Measurements from ENCODE around the gene CTSD. TPM values are rescaled to one million over a fixed set of nuclear protein-coding genes. Genes with fewer than 3 reads are reported as not detected.

CTSD gene
- total and polyA plus RNA-seq, 2 experiments from 2014 or later = 67.1 to 251 TPM

DNA sequence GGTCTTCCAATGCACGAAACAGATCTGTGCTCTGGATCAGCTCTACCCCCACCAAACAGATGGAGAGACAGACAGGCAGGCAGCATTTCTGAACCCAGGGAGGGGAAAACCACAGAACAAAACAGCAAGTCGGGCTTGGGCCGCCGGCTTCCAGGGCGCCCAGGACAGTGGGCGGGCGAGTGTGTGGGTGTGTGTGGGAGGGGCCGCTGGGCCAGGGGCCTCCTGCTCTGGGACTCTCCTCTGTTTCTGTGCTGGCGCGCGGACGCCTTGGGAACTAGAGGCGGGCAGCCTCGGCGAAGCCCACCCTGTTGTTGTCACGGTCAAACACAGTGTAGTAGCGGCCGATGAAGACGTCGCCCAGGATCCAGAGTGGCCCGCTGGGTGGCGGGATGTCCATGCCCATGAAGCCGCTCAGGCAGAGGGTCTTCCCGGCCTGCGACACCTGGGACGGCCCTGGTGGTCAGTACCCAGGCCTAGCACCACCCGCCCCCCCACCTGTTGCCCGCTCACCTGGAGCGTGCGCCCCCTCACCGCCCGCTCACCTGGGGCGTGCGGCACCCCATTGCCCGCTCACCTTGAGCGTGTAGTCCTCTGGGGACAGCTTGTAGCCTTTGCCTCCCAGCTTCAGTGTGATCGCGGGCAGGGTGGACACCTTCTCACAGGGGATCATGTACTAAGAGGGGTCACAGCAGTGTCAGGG, 10.3 kb downstream of the CTSD start (continued):
- TF ChIP-seq ZNF462 (CRISPR knock-in tag; IDR thresholded peaks at IDR 0.05) = no peak

DNA sequence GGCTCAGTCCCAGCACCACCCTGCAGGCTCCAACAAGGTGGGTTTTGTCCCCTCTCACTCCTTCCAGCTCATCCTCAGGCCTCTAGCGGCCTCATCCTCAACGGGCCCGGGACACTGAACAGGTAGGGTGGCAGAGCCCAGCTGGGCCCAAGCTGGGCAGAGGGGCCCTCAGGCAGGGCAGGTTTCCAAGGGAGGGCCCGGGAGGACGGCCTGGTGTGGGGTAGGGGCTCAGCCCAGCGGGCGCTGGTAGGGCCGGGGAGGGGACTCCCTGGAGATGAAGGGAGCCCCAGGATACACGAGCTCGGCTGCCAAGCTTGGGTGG, 10.9 kb downstream of the CTSD start:
- H3K36me3 ChIP-seq (ENCODE audit: insufficient read depth) = no peaks in the 10 kb centered on the region
- no peak for ATAC-seq
- H3K9me3 Mint-ChIP-seq = no peaks in the 10 kb centered on the region; the same call in 2 of the 3 replicates
- TF ChIP-seq ZNF462 (CRISPR knock-in tag; IDR thresholded peaks at IDR 0.05) (no peak), ZNF114 (CRISPR knock-in tag; IDR thresholded peaks at IDR 0.05) (no peak), JUNB (IDR thresholded peaks at IDR 0.05; ENCODE audit: unreplicated experiment) (no peak), ZNF331 (CRISPR knock-in tag; IDR thresholded peaks at IDR 0.05; ENCODE audit: low read depth) (no peak), POLR2AphosphoS5 (IDR thresholded peaks at IDR 0.05; ENCODE audit: low read depth) (no peak), EZH2phosphoT487 (IDR thresholded peaks at IDR 0.05; ENCODE audit: unreplicated experiment) (no peak)
- TF ChIP-seq, protein P1, sequence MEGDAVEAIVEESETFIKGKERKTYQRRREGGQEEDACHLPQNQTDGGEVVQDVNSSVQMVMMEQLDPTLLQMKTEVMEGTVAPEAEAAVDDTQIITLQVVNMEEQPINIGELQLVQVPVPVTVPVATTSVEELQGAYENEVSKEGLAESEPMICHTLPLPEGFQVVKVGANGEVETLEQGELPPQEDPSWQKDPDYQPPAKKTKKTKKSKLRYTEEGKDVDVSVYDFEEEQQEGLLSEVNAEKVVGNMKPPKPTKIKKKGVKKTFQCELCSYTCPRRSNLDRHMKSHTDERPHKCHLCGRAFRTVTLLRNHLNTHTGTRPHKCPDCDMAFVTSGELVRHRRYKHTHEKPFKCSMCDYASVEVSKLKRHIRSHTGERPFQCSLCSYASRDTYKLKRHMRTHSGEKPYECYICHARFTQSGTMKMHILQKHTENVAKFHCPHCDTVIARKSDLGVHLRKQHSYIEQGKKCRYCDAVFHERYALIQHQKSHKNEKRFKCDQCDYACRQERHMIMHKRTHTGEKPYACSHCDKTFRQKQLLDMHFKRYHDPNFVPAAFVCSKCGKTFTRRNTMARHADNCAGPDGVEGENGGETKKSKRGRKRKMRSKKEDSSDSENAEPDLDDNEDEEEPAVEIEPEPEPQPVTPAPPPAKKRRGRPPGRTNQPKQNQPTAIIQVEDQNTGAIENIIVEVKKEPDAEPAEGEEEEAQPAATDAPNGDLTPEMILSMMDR (conservative IDR thresholded peaks at IDR 0.05; ENCODE audit: low read depth in 2 of 2) = no peak

More for the DNA sequence above, 10.9 kb downstream of the CTSD start:
- no peaks in the 10 kb centered on the region for H3F3A ChIP-seq (replicated peaks; ENCODE audit: low read depth)
- Mint-ChIP-seq H3K4me3 (no peak overlapping the region), H3K36me3 (ENCODE audit: low read depth) (peaks cover 12% of the 10 kb centered on the region; the same call in 2 of the 3 replicates), H3K27ac (no peak overlapping the region), H3K27me3 (ENCODE audit: insufficient read depth, low read depth, poor library complexity) (peaks cover 29% of the 10 kb centered on the region), H3K4me1 (peaks cover 16% of the 10 kb centered on the region; the same call in 2 of the 3 replicates)
- H3K4me1 ChIP-seq (ENCODE audit: insufficient read depth) = no peaks in the 10 kb centered on the region; the same call in 1 of the 2 replicates
- H3K9me2 ChIP-seq (ENCODE audit: insufficient read depth) = no peaks in the 10 kb centered on the region
- H3K27me3 ChIP-seq (ENCODE audit: insufficient read depth) = peaks cover 28% of the 10 kb centered on the region
- DNase-seq (ENCODE audit: low spot score) = no peak
- H2AFZ ChIP-seq = no peak overlapping the region
- H3K79me2 ChIP-seq (replicated peaks; ENCODE audit: insufficient read depth) = no peaks in the 10 kb centered on the region
- H3K4me2 ChIP-seq = no peak overlapping the region
- no peak overlapping the region for H3K27ac ChIP-seq (ENCODE audit: low read depth)
- H3K4me3 ChIP-seq = no peak overlapping the region
- H4K20me1 ChIP-seq (replicated peaks; ENCODE audit: insufficient read depth) = no peaks in the 10 kb centered on the region

Data from GM23338 (cell line).